GM12878 (cell line): ENCODE data around the gene BTG4.

ENCODE experiments used
- CTCF ChIP-seq, 3 experiments: IDR thresholded peaks in 2 of 3; conservative IDR thresholded peaks in 1 of 3; 2 replicates each; pipeline ENCODE4 v1.5.1; 2011; ENCODE audit warnings: low read depth in 3 of 3, low read length in 3 of 3, mild to moderate bottlenecking in 3 of 3, control low read depth in 2 of 3, moderate library complexity in 2 of 3, inconsistent platforms in 1 of 3, mixed read lengths in 1 of 3; ENCODE audit not compliant: control insufficient read depth in 2 of 3, insufficient read depth in 1 of 3; ENCODE audit errors: extremely low read depth in 1 of 3
- KAT2A ChIP-seq: conservative IDR thresholded peaks from 2 replicates; pipeline ENCODE4 v1.6.1; 2011; ENCODE audit warnings: low read depth, low read length; ENCODE audit not compliant: control insufficient read depth
- MXI1 ChIP-seq: fragments of 150-350 bp; IDR thresholded peaks from 2 replicates; pipeline ENCODE4 v1.6.1; 2011; ENCODE audit warnings: low read depth, mild to moderate bottlenecking, inconsistent platforms, low read length, improper control_type of control experiment
- POLR2A ChIP-seq: IDR thresholded peaks from 2 replicates; pipeline ENCODE4 v1.6.1; 2011; ENCODE audit warnings: low read depth, mild to moderate bottlenecking, low read length
- POLR2AphosphoS5 ChIP-seq: IDR thresholded peaks from 2 replicates; pipeline ENCODE4 v1.6.1; 2011; ENCODE audit warnings: mild to moderate bottlenecking, low read length, inconsistent platforms
- SIX5 ChIP-seq: IDR thresholded peaks from 2 replicates; pipeline ENCODE4 v1.6.1; 2011; ENCODE audit warnings: mild to moderate bottlenecking, low read depth, low read length, moderate library complexity; ENCODE audit not compliant: severe bottlenecking
- SKIL ChIP-seq: fragments of 450-650 bp; IDR thresholded peaks from 2 replicates; pipeline ENCODE4 v1.6.1; 2017; ENCODE audit warnings: mild to moderate bottlenecking, low read depth, inconsistent platforms; ENCODE audit not compliant: poor library complexity, severe bottlenecking
- SPI1 ChIP-seq: IDR thresholded peaks from 2 replicates; pipeline ENCODE4 v1.6.1; 2011; ENCODE audit warnings: low read depth, mild to moderate bottlenecking, low read length, moderate library complexity, borderline replicate concordance; ENCODE audit not compliant: insufficient read depth
- USF2 ChIP-seq: IDR thresholded peaks from 2 replicates; pipeline ENCODE4 v1.6.1; 2011; ENCODE audit warnings: low read depth, low read length, improper control_type of control experiment, borderline replicate concordance

DNA sequence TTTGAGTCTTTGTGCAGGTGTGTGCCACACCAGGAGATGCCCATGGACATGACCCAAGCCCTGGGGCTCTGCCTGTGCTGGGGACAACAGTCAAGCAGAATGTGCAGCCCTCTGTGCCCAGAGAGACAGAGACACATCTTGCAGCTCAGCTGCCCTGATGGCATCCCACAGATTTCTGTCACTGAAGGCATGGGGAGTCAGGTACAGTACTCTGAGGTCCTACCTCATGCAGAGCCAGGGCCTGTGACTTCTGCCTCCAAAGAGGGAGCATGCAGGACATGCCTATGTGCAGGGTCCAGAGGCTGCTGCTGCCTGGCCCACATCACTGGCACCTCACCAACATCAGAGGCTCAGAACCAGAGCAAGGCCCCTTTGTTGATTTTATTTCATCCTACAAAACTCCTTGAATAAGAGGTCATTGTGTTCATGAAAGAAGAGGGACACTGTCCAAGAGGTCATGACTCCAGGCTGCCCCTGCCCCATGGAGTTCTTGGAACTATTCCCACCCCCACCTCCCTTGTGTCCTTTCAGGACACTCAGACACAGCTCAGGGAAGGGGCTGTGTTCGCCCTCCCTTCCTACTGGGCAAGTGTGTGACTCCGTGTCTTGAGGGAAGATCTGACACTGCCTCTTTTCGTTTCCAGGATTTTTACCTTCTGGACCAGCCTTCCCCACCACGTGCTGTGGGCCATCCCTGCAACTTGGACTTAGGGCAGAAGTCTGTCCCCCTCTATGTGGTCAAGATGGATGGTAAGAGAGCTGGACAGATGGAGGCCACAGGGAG lies 62.3 kb downstream of the BTG4 start:
- no peak for TF ChIP-seq SKIL
- no peak for TF ChIP-seq KAT2A
- no peak for TF ChIP-seq CTCF (IDR thresholded peaks at IDR 0.05 in 2 of 3, conservative IDR thresholded peaks at IDR 0.05 in 1 of 3; ENCODE audit: control insufficient read depth in 2 of 3, extremely low read depth in 1 of 3, insufficient read depth in 1 of 3, low read depth in 3 of 3, low read length in 3 of 3)
- TF ChIP-seq USF2 = no peak
- no peak for TF ChIP-seq POLR2A
- no peak for TF ChIP-seq POLR2AphosphoS5
- TF ChIP-seq SPI1 = no peak
- TF ChIP-seq MXI1 = no peak
- TF ChIP-seq SIX5 = no peak
